WI38 (cell line): ENCODE data around the gene GRK7.
A peak's percentile ranks its signal among the peaks of the same experiment; 100 is the strongest.

Source experiments
- H3K4me3 ChIP-seq: 2 replicates; pipeline ENCODE4 v1.5.1; 2011; ENCODE audit warnings: low read depth, mild to moderate bottlenecking, control low read depth, low read length
- TF ChIP-seq, protein P1 (sequence below): IDR thresholded peaks from 2 replicates; pipeline ENCODE4 v1.5.1; 2012; ENCODE audit warnings: low read depth, mild to moderate bottlenecking, control low read depth, low read length

The GRK7 gene

DNA sequence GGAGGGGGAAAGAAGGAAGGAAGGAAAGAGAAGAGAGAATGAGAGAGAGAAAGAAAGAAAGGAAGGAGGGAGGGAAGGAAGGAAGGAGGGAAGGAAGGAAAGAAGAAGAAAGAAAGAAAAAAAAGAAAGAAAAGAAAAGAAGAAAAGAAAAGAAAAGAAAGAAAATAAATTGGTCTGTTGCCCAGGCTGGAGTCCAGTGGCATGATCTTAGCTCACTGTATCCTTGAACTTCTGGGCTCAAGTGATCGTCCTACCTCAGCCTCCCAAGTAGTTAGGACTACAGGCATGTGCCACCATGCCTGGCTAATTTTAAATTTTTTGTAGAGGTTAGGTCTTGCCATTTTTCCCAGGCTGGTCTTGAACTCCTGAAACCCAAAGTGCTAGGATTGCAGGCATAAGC is 36.7 kb upstream of the GRK7 start:
- TF ChIP-seq, protein P1, sequence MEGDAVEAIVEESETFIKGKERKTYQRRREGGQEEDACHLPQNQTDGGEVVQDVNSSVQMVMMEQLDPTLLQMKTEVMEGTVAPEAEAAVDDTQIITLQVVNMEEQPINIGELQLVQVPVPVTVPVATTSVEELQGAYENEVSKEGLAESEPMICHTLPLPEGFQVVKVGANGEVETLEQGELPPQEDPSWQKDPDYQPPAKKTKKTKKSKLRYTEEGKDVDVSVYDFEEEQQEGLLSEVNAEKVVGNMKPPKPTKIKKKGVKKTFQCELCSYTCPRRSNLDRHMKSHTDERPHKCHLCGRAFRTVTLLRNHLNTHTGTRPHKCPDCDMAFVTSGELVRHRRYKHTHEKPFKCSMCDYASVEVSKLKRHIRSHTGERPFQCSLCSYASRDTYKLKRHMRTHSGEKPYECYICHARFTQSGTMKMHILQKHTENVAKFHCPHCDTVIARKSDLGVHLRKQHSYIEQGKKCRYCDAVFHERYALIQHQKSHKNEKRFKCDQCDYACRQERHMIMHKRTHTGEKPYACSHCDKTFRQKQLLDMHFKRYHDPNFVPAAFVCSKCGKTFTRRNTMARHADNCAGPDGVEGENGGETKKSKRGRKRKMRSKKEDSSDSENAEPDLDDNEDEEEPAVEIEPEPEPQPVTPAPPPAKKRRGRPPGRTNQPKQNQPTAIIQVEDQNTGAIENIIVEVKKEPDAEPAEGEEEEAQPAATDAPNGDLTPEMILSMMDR: no peak
- H3K4me3 ChIP-seq: no peak overlapping the region

DNA sequence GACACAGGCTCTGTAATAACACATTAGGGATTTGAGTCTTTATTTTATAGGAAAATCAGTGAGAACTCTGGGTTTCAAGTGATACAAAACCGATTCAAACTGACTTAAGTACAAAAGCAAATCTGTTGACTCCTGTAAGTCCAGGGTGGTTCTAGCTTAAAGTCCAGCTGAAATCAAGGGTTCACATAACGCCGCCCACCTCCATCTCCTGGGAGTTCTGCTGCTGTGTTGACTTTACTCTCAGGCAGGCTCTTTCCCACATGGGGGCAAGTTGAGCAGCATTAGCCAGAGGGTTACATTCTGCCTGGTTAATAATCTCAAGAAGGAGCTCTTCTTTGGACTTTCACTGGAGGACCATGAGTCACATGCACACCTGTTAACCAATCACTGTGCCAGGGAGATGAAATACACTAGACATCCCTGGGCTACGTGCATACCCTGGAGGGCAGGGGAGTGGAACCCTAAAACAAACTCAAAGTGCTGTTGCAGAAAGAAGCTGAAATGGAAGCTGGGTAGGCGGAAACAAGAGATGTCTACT is 34.8 kb upstream of the GRK7 start:
- H3K4me3 ChIP-seq: no peak overlapping the region
- TF ChIP-seq, protein P1: no peak

DNA sequence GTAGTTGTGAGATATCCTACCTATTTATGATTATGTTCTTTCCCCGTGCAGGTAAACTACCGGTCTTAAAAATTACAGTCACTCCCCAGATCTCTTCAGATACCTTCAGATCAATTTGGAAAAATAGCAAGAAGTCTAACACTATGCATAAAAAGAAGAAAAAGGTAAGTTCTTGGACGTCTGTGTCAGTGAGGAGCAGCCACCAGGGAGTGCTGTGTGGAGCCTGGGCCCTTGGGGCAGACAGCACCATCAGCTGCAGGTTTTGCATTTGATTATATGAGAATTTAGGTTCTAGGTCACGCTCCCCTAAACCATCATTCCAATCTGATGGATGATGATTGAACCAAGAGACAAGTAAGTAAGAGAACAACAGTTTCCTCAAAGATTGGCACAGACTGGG is 34.0 kb upstream of the GRK7 start:
- TF ChIP-seq, protein P1: no peak
- no peak overlapping the region for H3K4me3 ChIP-seq

DNA sequence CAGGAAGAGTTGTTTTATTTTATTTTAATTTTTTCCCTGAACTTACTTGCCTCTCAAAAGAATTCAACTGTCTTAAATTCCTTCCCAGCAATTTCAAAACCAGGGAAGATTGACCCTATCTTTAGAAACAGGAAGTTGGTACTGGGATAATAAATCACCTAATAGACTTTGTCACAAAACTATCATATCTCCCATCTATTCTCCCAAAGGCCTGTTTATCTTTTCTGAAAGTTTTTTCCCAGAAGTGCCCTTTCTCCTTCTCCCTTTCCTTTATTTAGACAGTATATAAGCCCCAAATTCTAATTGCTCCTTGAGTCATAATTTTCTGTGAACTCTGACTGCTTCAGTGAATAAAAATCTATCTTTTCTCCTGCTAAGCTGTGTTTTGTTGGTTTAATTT is 28.0 kb upstream of the GRK7 start:
- TF ChIP-seq, protein P1: no peak
- no peak overlapping the region for H3K4me3 ChIP-seq

DNA sequence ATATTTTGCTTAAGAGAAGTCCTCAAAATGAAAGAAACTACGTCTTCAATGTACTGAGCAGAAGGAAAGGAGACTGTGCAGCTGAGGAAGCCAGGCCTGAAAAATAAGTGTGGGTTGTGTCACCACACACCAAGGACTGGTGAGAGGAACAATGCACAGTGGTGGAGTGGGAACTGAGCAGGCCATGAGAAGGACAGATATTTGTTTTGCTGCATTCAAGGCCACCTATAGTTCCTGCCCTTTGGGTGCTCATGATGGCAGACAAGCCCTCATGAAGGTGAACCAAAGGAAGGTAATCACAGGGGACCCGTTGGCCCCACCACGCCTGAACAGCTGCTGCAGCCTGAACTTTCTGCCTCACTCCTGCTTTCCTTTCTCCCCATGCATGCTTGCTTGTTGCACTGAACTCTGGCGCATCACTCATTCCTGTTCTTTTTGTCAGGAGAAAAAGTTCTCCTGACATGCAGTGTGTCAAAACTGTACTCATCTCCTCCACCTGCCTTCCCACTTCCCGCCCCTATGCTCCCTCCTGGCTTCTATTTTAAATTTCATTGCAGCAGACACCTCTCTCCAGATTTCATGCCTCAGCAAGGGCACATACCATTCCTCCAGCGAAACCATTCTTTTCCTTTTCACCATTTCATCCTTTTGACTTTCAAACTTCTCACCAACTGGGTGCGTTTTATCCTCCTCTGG is 27.3 kb upstream of the GRK7 start:
- H3K4me3 ChIP-seq: no peak overlapping the region
- TF ChIP-seq, protein P1: no peak

DNA sequence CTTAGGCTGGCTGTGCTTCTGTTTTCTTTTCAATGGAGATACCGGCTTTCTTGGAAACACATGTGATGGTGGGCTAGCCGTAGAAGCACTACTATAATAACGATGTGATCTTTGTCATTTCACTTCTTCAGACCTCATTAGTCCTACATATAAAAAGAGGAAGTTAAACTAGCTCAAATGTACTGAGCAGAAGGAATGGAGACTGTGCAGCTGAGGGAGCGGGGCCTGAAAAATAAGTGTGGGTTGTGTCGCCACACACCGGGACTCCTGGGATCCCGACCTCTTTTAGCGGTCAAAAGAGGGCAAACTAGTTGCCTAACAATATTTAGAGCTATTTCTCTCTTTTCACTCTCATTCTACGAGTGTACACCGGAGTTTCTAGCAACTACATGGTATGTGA is 26.1 kb upstream of the GRK7 start:
- no peak overlapping the region for H3K4me3 ChIP-seq
- TF ChIP-seq, protein P1: no peak

DNA sequence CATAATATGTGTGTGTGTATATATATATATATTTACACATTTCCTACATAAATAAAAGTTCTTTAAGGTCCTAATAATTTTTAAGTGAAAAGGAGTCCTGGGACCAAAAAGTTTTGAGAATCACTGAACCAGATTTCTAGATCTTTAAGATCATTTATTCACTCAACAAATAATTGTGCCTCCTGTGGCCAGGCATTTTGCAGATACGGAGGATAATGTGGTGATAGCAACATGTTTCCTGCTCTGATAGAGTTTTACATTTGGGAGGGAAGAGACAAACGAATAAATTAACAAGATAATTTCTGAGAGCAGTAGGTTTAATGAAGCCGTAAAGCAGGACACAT is 25.6 kb upstream of the GRK7 start:
- H3K4me3 ChIP-seq: peak overlapping the region; percentile 95

More for the DNA sequence above, 25.6 kb upstream of the GRK7 start:
- TF ChIP-seq, protein P1: no peak
